ENCODE data around the gene NAXE. TPM values are rescaled to one million over a fixed set of nuclear protein-coding genes. Genes with fewer than 3 reads are reported as not detected.
"Not testable (repeated sequence)": the region's sequence is repeated elsewhere in the genome, so short reads cannot be mapped to it uniquely, and the experiment has no call there.

NAXE gene
- total RNA-seq, 1 donor from 2014 or later = 126 TPM

GRCh38 chr1:156566436-156566835 lies 25.1 kb upstream of the NAXE start:
- DNase-seq (ENCODE audit: low read depth, low spot score) = no peak

- peak; percentile 60 for DNase-seq (ENCODE audit: low read depth, low spot score)
These were observed 20.2 kb upstream of the NAXE start for GRCh38 chr1:156571261-156571852.

GRCh38 chr1:156571919-156572662 lies 19.5 kb upstream of the NAXE start, which contains the start of gene IQGAP3:
Gene IQGAP3, minus strand, starts transcription at chr1:156572565. Its CDS starts 36 bp downstream, at chr1:156572529.
- peak; percentile 41 for DNase-seq (ENCODE audit: low read depth, low spot score)

- no peak for DNase-seq (ENCODE audit: low read depth, low spot score)
These were observed 18.9 kb upstream of the NAXE start for GRCh38 chr1:156572663-156573018.

GRCh38 chr1:156574039-156574633 lies 17.4 kb upstream of the NAXE start:
- DNase-seq (ENCODE audit: low read depth, low spot score) = no peak

- DNase-seq (ENCODE audit: low read depth, low spot score) = no peak
These were observed 14.0 kb upstream of the NAXE start for GRCh38 chr1:156577550-156577949.

- no peak for DNase-seq (ENCODE audit: low read depth, low spot score)
These were observed 13.5 kb upstream of the NAXE start for GRCh38 chr1:156578055-156578454.

GRCh38 chr1:156579472-156579871 lies 12.1 kb upstream of the NAXE start, which contains the start of gene TTC24:
Gene TTC24, plus strand, starts transcription at chr1:156579723. Its CDS starts 1,642 bp downstream, at chr1:156581365.
- DNase-seq (ENCODE audit: low read depth, low spot score) = no peak

GRCh38 chr1:156581661-156582387 lies 9.8 kb upstream of the NAXE start:
- no peak for DNase-seq (ENCODE audit: low read depth, low spot score)

GRCh38 chr1:156582388-156583017 lies 9.1 kb upstream of the NAXE start:
- DNase-seq (ENCODE audit: low read depth, low spot score) = no peak

GRCh38 chr1:156583821-156584622 lies 7.6 kb upstream of the NAXE start:
- peak; percentile 71 for DNase-seq (ENCODE audit: low read depth, low spot score)

- no peak for DNase-seq (ENCODE audit: low read depth, low spot score)
These were observed 6.8 kb upstream of the NAXE start for GRCh38 chr1:156584813-156585212.

GRCh38 chr1:156586323-156586722 lies 5.3 kb upstream of the NAXE start:
- no peak for DNase-seq (ENCODE audit: low read depth, low spot score)

- DNase-seq (ENCODE audit: low read depth, low spot score) = no peak
These were observed 4.6 kb upstream of the NAXE start for GRCh38 chr1:156586892-156587477.

GRCh38 chr1:156587927-156588326 lies 3.6 kb upstream of the NAXE start:
- not testable (repeated sequence) for DNase-seq (ENCODE audit: low read depth, low spot score)

GRCh38 chr1:156589546-156589945 lies 2.0 kb upstream of the NAXE start:
- DNase-seq (ENCODE audit: low read depth, low spot score) = peak; percentile 43

GRCh38 chr1:156590326-156591180 lies 1.0 kb upstream of the NAXE start:
- no peak for DNase-seq (ENCODE audit: low read depth, low spot score)

- DNase-seq (ENCODE audit: low read depth, low spot score) = no peak
These were observed 470 bp upstream of the NAXE start for GRCh38 chr1:156591181-156591431.

GRCh38 chr1:156592158-156592909 lies 758 bp downstream of the NAXE start:
- DNase-seq (ENCODE audit: low read depth, low spot score) = no peak
